ENCODE measurements around the gene RYR1.
"Not testable (repeated sequence)": the region's sequence is repeated elsewhere in the genome, so short reads cannot be mapped to it uniquely, and the experiment has no call there.

The RYR1 gene

GRCh38 chr19:38588041-38588440 lies 154.6 kb downstream of the RYR1 start:
- H3K4me1 ChIP-seq (ENCODE audit: control insufficient read depth in 1 of 2, insufficient read depth in 1 of 2, low read depth in 1 of 2, low read length in 1 of 2) = no peaks in the 10 kb centered on the region
- TF ChIP-seq CTCF (IDR thresholded peaks at IDR 0.05) = no peak
- H3K36me3 ChIP-seq = no peaks in the 10 kb centered on the region
- no peaks in the 10 kb centered on the region for H3K9me3 ChIP-seq
- no peak overlapping the region for H3K4me3 ChIP-seq (ENCODE audit: low read depth in 1 of 2, low read length in 1 of 2)
- no peaks in the 10 kb centered on the region for H3K27me3 ChIP-seq
- no peak overlapping the region for H3K27ac ChIP-seq

- Histone ChIP-seq H3K27ac (no peak overlapping the region), H3K9me3 (no peaks in the 10 kb centered on the region), H3K27me3 (no peaks in the 10 kb centered on the region), H3K36me3 (no peaks in the 10 kb centered on the region), H3K4me1 (ENCODE audit: control insufficient read depth in 1 of 2, insufficient read depth in 1 of 2, low read depth in 1 of 2, low read length in 1 of 2) (no peaks in the 10 kb centered on the region), H3K4me3 (ENCODE audit: low read depth in 1 of 2, low read length in 1 of 2) (no peak overlapping the region)
- no peak for TF ChIP-seq CTCF (IDR thresholded peaks at IDR 0.05)
Observed at GRCh38 chr19:38592940-38593339, 159.4 kb downstream of the RYR1 start.

GRCh38 chr19:38596057-38596981 lies 162.8 kb downstream of the RYR1 start:
- Histone ChIP-seq H3K36me3 (no peaks in the 10 kb centered on the region), H3K4me3 (ENCODE audit: low read depth in 1 of 2, low read length in 1 of 2) (no peak overlapping the region), H3K9me3 (no peaks in the 10 kb centered on the region), H3K27me3 (no peaks in the 10 kb centered on the region), H3K4me1 (ENCODE audit: control insufficient read depth in 1 of 2, insufficient read depth in 1 of 2, low read depth in 1 of 2, low read length in 1 of 2) (no peaks in the 10 kb centered on the region), H3K27ac (no peak overlapping the region)
- no peak for TF ChIP-seq CTCF (IDR thresholded peaks at IDR 0.05)

- H3K27me3 ChIP-seq = no peaks in the 10 kb centered on the region
- no peak overlapping the region for H3K4me3 ChIP-seq (ENCODE audit: low read depth in 1 of 2, low read length in 1 of 2)
- TF ChIP-seq CTCF (IDR thresholded peaks at IDR 0.05) = no peak
- no peaks in the 10 kb centered on the region for H3K4me1 ChIP-seq (ENCODE audit: control insufficient read depth in 1 of 2, insufficient read depth in 1 of 2, low read depth in 1 of 2, low read length in 1 of 2)
- H3K36me3 ChIP-seq = no peaks in the 10 kb centered on the region
- H3K27ac ChIP-seq = no peak overlapping the region
- H3K9me3 ChIP-seq = no peaks in the 10 kb centered on the region
Observed at GRCh38 chr19:38597075-38597474, 163.6 kb downstream of the RYR1 start.

GRCh38 chr19:38599722-38600121 lies 166.2 kb downstream of the RYR1 start:
- Histone ChIP-seq H3K36me3 (no peaks in the 10 kb centered on the region), H3K4me1 (ENCODE audit: control insufficient read depth in 1 of 2, insufficient read depth in 1 of 2, low read depth in 1 of 2, low read length in 1 of 2) (no peaks in the 10 kb centered on the region)
- TF ChIP-seq CTCF (IDR thresholded peaks at IDR 0.05) = no peak

GRCh38 chr19:38602856-38603255 lies 169.4 kb downstream of the RYR1 start:
- H3K9me3 ChIP-seq; H3K36me3 ChIP-seq; H3K4me3 ChIP-seq (ENCODE audit: low read depth in 1 of 2, low read length in 1 of 2); H3K4me1 ChIP-seq (ENCODE audit: control insufficient read depth in 1 of 2, insufficient read depth in 1 of 2, low read depth in 1 of 2, low read length in 1 of 2); H3K27ac ChIP-seq; H3K27me3 ChIP-seq: not testable (repeated sequence)

More at GRCh38 chr19:38599722-38600121, 166.2 kb downstream of the RYR1 start:
- no peaks in the 10 kb centered on the region for H3K9me3 ChIP-seq
- H3K27me3 ChIP-seq = no peaks in the 10 kb centered on the region
- H3K27ac ChIP-seq = no peak overlapping the region
- no peak overlapping the region for H3K4me3 ChIP-seq (ENCODE audit: low read depth in 1 of 2, low read length in 1 of 2)

All from neutrophil (primary cell).